H1 (cell line): ENCODE measurements around the gene PIF1. TPM values are rescaled to one million over a fixed set of nuclear protein-coding genes. Genes with fewer than 3 reads are reported as not detected.

ENCODE experiments used
- CTCF ChIA-PET: fragments of 300-600 bp; sonication (Branson Sonifier 250); formaldehyde crosslinking; loops from one replicate; lab custom pipeline; 2021; ENCODE audit not compliant: partially characterized antibody; lab: Charles Lee
- POLR2A ChIA-PET: fragments of 300-600 bp; sonication (Branson Sonifier 250); formaldehyde crosslinking; loops from one replicate; lab custom pipeline; 2021; ENCODE audit warnings: inconsistent platforms; ENCODE audit not compliant: partially characterized antibody; lab: Charles Lee
- DNase-seq, 2 experiments: peaks; one replicate each; pipeline versions ENCODE4 v3.0.0 to v3.0.0-alpha.2; 2010 to 2022; ENCODE audit warnings: low spot score in 2 of 2, low read depth in 1 of 2, mixed read lengths in 1 of 2
- FAIRE-seq: peaks from 2 replicates; lab custom pipeline; 2011; peaks lifted over from hg19 to GRCh38; lab: Jason Lieb, UNC
- H2AFZ ChIP-seq: 2 replicates; pipeline ENCODE4 v1.8.1; 2012; ENCODE audit warnings: low read length, inconsistent platforms
- H2AK5ac ChIP-seq: 2 replicates; pipeline ENCODE4 v1.6.1; 2013; ENCODE audit warnings: low read depth, low read length
- H2BK120ac ChIP-seq: replicated peaks from 2 replicates; pipeline ENCODE3; 2013; ENCODE audit warnings: low read depth, low read length, inconsistent platforms
- H2BK12ac ChIP-seq: 2 replicates; pipeline ENCODE4 v1.6.1; 2013; ENCODE audit warnings: low read depth, low read length
- H2BK15ac ChIP-seq: 2 replicates; pipeline ENCODE4 v1.6.1; 2013; ENCODE audit warnings: low read length
- H2BK20ac ChIP-seq: 2 replicates; pipeline ENCODE4 v1.6.1; 2013; ENCODE audit warnings: low read length
- H2BK5ac ChIP-seq: 2 replicates; pipeline ENCODE4 v1.6.1; 2013; ENCODE audit warnings: low read depth, low read length
- H3K14ac ChIP-seq: 2 replicates; pipeline ENCODE4 v1.6.1; 2013; ENCODE audit warnings: inconsistent platforms; ENCODE audit not compliant: insufficient read length
- H3K18ac ChIP-seq: 2 replicates; pipeline ENCODE4 v1.6.1; 2013; ENCODE audit warnings: low read length; ENCODE audit errors: extremely low read depth
- H3K23ac ChIP-seq: 2 replicates; pipeline ENCODE4 v1.6.1; 2013; ENCODE audit warnings: inconsistent platforms; ENCODE audit not compliant: insufficient read length
- H3K23me2 ChIP-seq: 2 replicates; pipeline ENCODE4 v1.6.1; 2013; ENCODE audit warnings: low read depth, low read length
- H3K27ac ChIP-seq: 2 replicates; pipeline ENCODE4 v1.6.1; 2011; ENCODE audit warnings: low read depth, low read length, inconsistent platforms
- H3K27me3 ChIP-seq, 4 experiments: replicated peaks in 1 of 4; 1 replicate in 1 of 4; 2 replicates in 3 of 4; pipeline versions ENCODE4 v1.6.1 to v1.8.1; 2011 to 2013; ENCODE audit warnings: low read length in 3 of 4, mild to moderate bottlenecking in 3 of 4, inconsistent platforms in 2 of 4, mixed read lengths in 2 of 4, moderate library complexity in 1 of 4; ENCODE audit not compliant: control insufficient read depth in 3 of 4, insufficient read depth in 3 of 4; ENCODE audit errors: extremely low read depth in 1 of 4
- H3K36me3 ChIP-seq, 4 experiments: 2 replicates each; pipeline versions ENCODE4 v1.6.1 to v1.8.1; 2011 to 2013; ENCODE audit warnings: mild to moderate bottlenecking in 4 of 4, low read length in 3 of 4, moderate library complexity in 2 of 4, control low read depth in 1 of 4, inconsistent platforms in 1 of 4; ENCODE audit not compliant: insufficient read depth in 4 of 4, control insufficient read depth in 2 of 4
- H3K4ac ChIP-seq: replicated peaks from 2 replicates; pipeline ENCODE3; 2013; ENCODE audit warnings: low read length, low read depth, mixed read lengths, inconsistent platforms; ENCODE audit not compliant: insufficient read length
- H3K4me1 ChIP-seq, 4 experiments: replicated peaks in 1 of 4; 1 replicate in 1 of 4; 2 replicates in 3 of 4; pipeline versions ENCODE4 v1.6.1 to v1.8.1; 2011 to 2013; ENCODE audit warnings: low read length in 3 of 4, inconsistent platforms in 2 of 4, mixed read lengths in 1 of 4; ENCODE audit not compliant: insufficient read depth in 4 of 4, control insufficient read depth in 3 of 4
- H3K4me2 ChIP-seq, 2 experiments: 2 replicates each; pipeline versions ENCODE4 v1.6.1 to v1.8.1; 2011 to 2013; ENCODE audit warnings: low read depth in 2 of 2, low read length in 2 of 2, control low read depth in 1 of 2, inconsistent platforms in 1 of 2, mild to moderate bottlenecking in 1 of 2; ENCODE audit not compliant: insufficient read depth in 1 of 2
- H3K4me3 ChIP-seq, 4 experiments: fragments of 200-600, 300-600 bp in 1 of 4; sonication (generic), shearing (Covaris generic), sonication (Bioruptor Twin) in 1 of 4; 2 replicates each; pipeline versions ENCODE4 v1.5.1 to v1.8.1; 2011 to 2016; ENCODE audit warnings: low read length in 4 of 4, low read depth in 3 of 4, control low read depth in 2 of 4, inconsistent platforms in 2 of 4, mild to moderate bottlenecking in 2 of 4, mixed read lengths in 1 of 4, moderate library complexity in 1 of 4; ENCODE audit not compliant: insufficient read depth in 2 of 4; ENCODE audit errors: extremely low read depth in 1 of 4
- H3K56ac ChIP-seq: replicated peaks from 2 replicates; pipeline ENCODE3; 2013; ENCODE audit warnings: low read depth, mild to moderate bottlenecking, mixed read lengths, low read length, inconsistent platforms; ENCODE audit not compliant: insufficient read length
- H3K79me1 ChIP-seq: 2 replicates; pipeline ENCODE4 v1.6.1; 2013; ENCODE audit warnings: low read depth, low read length, control low read depth
- H3K79me2 ChIP-seq, 2 experiments: 2 replicates each; pipeline versions ENCODE4 v1.6.1 to v1.8.1; 2012 to 2013; ENCODE audit warnings: low read length in 2 of 2, mild to moderate bottlenecking in 2 of 2, inconsistent platforms in 1 of 2; ENCODE audit not compliant: insufficient read depth in 2 of 2, control insufficient read depth in 1 of 2
- H3K9ac ChIP-seq, 4 experiments: replicated peaks in 1 of 4; 1 replicate in 1 of 4; 2 replicates in 3 of 4; pipeline versions ENCODE4 v1.6.1 to v1.8.1; 2011 to 2013; ENCODE audit warnings: low read depth in 3 of 4, low read length in 3 of 4, control low read depth in 2 of 4, mild to moderate bottlenecking in 2 of 4, moderate library complexity in 2 of 4, inconsistent platforms in 1 of 4; ENCODE audit errors: extremely low read depth in 1 of 4
- H3K9me3 ChIP-seq, 2 experiments: 2 replicates each; pipeline versions ENCODE4 v1.6.1 to v1.8.1; 2012 to 2013; ENCODE audit warnings: mild to moderate bottlenecking in 2 of 2, moderate library complexity in 2 of 2, control low read depth in 1 of 2, inconsistent platforms in 1 of 2, low read depth in 1 of 2, low read length in 1 of 2, mixed read lengths in 1 of 2; ENCODE audit not compliant: insufficient read depth in 2 of 2
- H4K20me1 ChIP-seq, 2 experiments: replicated peaks in 1 of 2; 2 replicates each; pipeline versions ENCODE3 to v1.8.1; 2011 to 2013; ENCODE audit warnings: inconsistent platforms in 2 of 2, low read length in 2 of 2, mild to moderate bottlenecking in 1 of 2; ENCODE audit not compliant: insufficient read depth in 2 of 2, control insufficient read depth in 1 of 2
- H4K5ac ChIP-seq: 2 replicates; pipeline ENCODE4 v1.6.1; 2013; ENCODE audit warnings: low read length, low read depth, mixed read lengths, inconsistent platforms; ENCODE audit not compliant: insufficient read length
- H4K8ac ChIP-seq: 2 replicates; pipeline ENCODE4 v1.8.0; 2013; ENCODE audit warnings: mild to moderate bottlenecking, moderate library complexity, low read length, inconsistent platforms; ENCODE audit not compliant: insufficient read depth; ENCODE audit errors: extremely low read depth
- H4K91ac ChIP-seq: replicated peaks from 2 replicates; pipeline ENCODE3; 2013; ENCODE audit warnings: low read length, mixed read lengths, inconsistent platforms; ENCODE audit not compliant: insufficient read length
- ASH2L ChIP-seq: fragments of 200-600, 300-600 bp; sonication (generic); IDR thresholded peaks from one replicate; pipeline ENCODE4 v1.7.1; 2017; ENCODE audit warnings: low read length
- HDAC2 ChIP-seq, 2 experiments: fragments of 300-600 bp in 1 of 2; sonication (generic) in 1 of 2; IDR thresholded peaks; 2 replicates each; pipeline ENCODE4 v1.6.1; 2011 to 2012; ENCODE audit warnings: low read depth in 2 of 2, low read length in 2 of 2, mild to moderate bottlenecking in 2 of 2, moderate library complexity in 2 of 2, borderline replicate concordance in 1 of 2, inconsistent platforms in 1 of 2
- JUND ChIP-seq: IDR thresholded peaks from 2 replicates; pipeline ENCODE4 v1.6.1; 2011; ENCODE audit warnings: mild to moderate bottlenecking, improper control_type of control experiment, low read length
- KDM1A ChIP-seq: fragments of 200-600, 300-600 bp; sonication (generic); IDR thresholded peaks from 2 replicates; pipeline ENCODE4 v1.7.1; 2016; ENCODE audit warnings: mild to moderate bottlenecking, low read length, borderline replicate concordance
- RAD21 ChIP-seq, 2 experiments: IDR thresholded peaks in 1 of 2; conservative IDR thresholded peaks in 1 of 2; 2 replicates each; pipeline ENCODE4 v1.6.1; 2011; ENCODE audit warnings: low read depth in 2 of 2, low read length in 2 of 2, improper control_type of control experiment in 1 of 2, inconsistent platforms in 1 of 2, mild to moderate bottlenecking in 1 of 2, moderate library complexity in 1 of 2
- SAP30 ChIP-seq: fragments of 300-600 bp; sonication (generic); IDR thresholded peaks from 2 replicates; pipeline ENCODE4 v1.7.1; 2012; ENCODE audit warnings: low read length, moderate library complexity, mild to moderate bottlenecking, inconsistent platforms; ENCODE audit not compliant: insufficient read depth, insufficient replicate concordance
- SIN3A ChIP-seq, 2 experiments: IDR thresholded peaks in 1 of 2; conservative IDR thresholded peaks in 1 of 2; 2 replicates each; pipeline ENCODE4 v1.6.1; 2011 to 2012; ENCODE audit warnings: low read length in 2 of 2, improper control_type of control experiment in 1 of 2, low read depth in 1 of 2, mild to moderate bottlenecking in 1 of 2
- SRF ChIP-seq: IDR thresholded peaks from 2 replicates; pipeline ENCODE4 v1.6.1; 2011; ENCODE audit warnings: mild to moderate bottlenecking, low read depth, low read length, moderate library complexity
- TAF1 ChIP-seq: IDR thresholded peaks from 2 replicates; pipeline ENCODE4 v1.6.1; 2011; ENCODE audit warnings: mild to moderate bottlenecking, low read depth, low read length
- TAF7 ChIP-seq: optimal IDR thresholded peaks from 2 replicates; pipeline ENCODE3; 2011; ENCODE audit warnings: low read depth, mild to moderate bottlenecking, inconsistent platforms, low read length, moderate library complexity, borderline replicate concordance
- WGBS, 2 experiments: shearing (Covaris generic) in 1 of 2; methylation state at CpG; one replicate each; pipeline versions ENCODE4 v1.1.6 to v1.1.7; 2013 to 2015; ENCODE audit warnings: low lambda C conversion rate in 2 of 2, mixed read lengths in 2 of 2, inconsistent platforms in 1 of 2, low coverage in 1 of 2, missing lambda C conversion rate in 1 of 2; ENCODE audit not compliant: insufficient replicate concordance in 2 of 2, insufficient coverage in 1 of 2, insufficient read length in 1 of 2; ENCODE audit errors: extremely low coverage in 1 of 2, missing lambda C conversion rate in 1 of 2; 5-methylcytosine and 5-hydroxymethylcytosine counted together
- polyA plus RNA-seq, 7 experiments: library from polyadenylated mRNA; depleted of rRNA in 3 of 7; stranded (reverse) in 5 of 7; unstranded in 2 of 7; fragments of >200 nt in 5 of 7; fragments of 200-250 nt in 2 of 7; gene quantifications; 1 replicate in 5 of 7; 2 replicates in 1 of 7; 4 replicates in 1 of 7; pipeline versions ENCODE4 v1.2.1 to v1.2.3, GENCODE V29; 2011 to 2013; ENCODE audit warnings: missing spikeins in 2 of 7, mixed read lengths in 2 of 7
- total RNA-seq: library from RNA; stranded (reverse); fragmentation: NEBNext Ultra II Directional; extraction: Animal tissue kit (Norgen Biotek cat#: 25700); gene quantifications from 2 replicates; pipeline ENCODE4 v1.2.1, GENCODE V29; 2021

PIF1 gene
- total and polyA plus RNA-seq, 2 of the 8 experiments (the other 6 are each of a cell fraction or from before 2014, with no cell fraction given), result 73.3 to 138 TPM

DNA sequence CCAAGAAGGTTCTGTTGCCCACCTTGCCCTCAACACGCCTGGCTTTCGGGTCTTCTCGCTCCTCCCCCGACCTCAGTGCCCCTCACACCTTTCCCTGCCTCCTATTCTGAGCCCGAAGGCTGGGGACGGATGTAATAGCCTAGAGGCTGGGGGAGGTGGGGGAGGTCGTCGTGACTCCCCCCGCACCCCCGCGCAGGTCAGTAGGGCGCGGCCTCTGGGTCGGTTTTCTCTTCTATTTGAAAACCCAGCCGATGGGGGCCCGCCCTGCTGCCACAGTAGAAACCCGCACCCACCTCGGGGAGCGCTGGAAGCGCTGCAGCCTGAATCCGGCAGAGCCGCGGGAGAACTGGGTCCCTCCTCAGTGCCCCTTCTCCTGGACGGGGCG is 49.1 kb downstream of the PIF1 start:
- Histone ChIP-seq H3K4ac (peak overlapping the region; percentile 94), H3K4me2 (peak overlapping the region; percentile 78 to 94), H4K5ac (peak overlapping the region; percentile 4), H2BK15ac (no peak overlapping the region; the same call in 1 of the 2 replicates), H3K23me2 (peaks cover 14% of the 10 kb centered on the region), H2AK5ac (no peak overlapping the region; the same call in 1 of the 2 replicates), H3K79me2 (peaks cover 34 to 57% of the 10 kb centered on the region in 2 experiments), H4K20me1 (peaks cover 0 to 5% of the 10 kb centered on the region in 2 experiments), H3K4me1 (peaks cover 22 to 33% (median 28%) of the 10 kb centered on the region in 4 experiments), H2BK20ac (peak overlapping the region; percentile 66; the same call in 1 of the 2 replicates), H2BK12ac (peak overlapping the region; percentile 86; the same call in 1 of the 2 replicates), H3K9ac (peak overlapping the region in 3 of 4 experiments; percentile 26 to 60 (median 51); a peak in 3 of 7 replicates), H3K23ac (no peak overlapping the region), H2BK120ac (peak overlapping the region; percentile 82), H4K91ac (peak overlapping the region; percentile 84), H3K36me3 (no peaks in the 10 kb centered on the region), H3K56ac (peak overlapping the region; percentile 90), H3K27me3 (no peaks in the 10 kb centered on the region), H4K8ac (peak overlapping the region; percentile 39; the same call in 1 of the 2 replicates), H3K14ac (no peak overlapping the region), H2AFZ (no peak overlapping the region), H3K9me3 (no peaks in the 10 kb centered on the region), H3K79me1 (peaks cover 10% of the 10 kb centered on the region; the same call in 1 of the 2 replicates), H2BK5ac (peak overlapping the region; percentile 97), H3K4me3 (peak overlapping the region; percentile 40 to 95 (median 75)), H3K27ac (peak overlapping the region; percentile 81; the same call in 1 of the 2 replicates), H3K18ac (peak overlapping the region; percentile 96)
- peak in 1 of 2 experiments; percentile 67 for DNase-seq
- TF ChIP-seq RAD21 (IDR thresholded peaks at IDR 0.05 in 1 of 2, conservative IDR thresholded peaks at IDR 0.05 in 1 of 2; ENCODE audit: low read depth in 2 of 2, low read length in 2 of 2) (no peak; a peak in 1 of 4 replicates), ASH2L (peak; percentile 59), SIN3A (conservative IDR thresholded peaks at IDR 0.05 in 1 of 2, IDR thresholded peaks at IDR 0.05 in 1 of 2; ENCODE audit: low read depth in 1 of 2, low read length in 2 of 2) (no peak), HDAC2 (IDR thresholded peaks at IDR 0.05; ENCODE audit: borderline replicate concordance in 1 of 2, low read depth in 2 of 2, low read length in 2 of 2) (0 out of 4 replicates have a peak, but pooled peaks of 1 of the 2 experiments have one; percentile 29), TAF1 (no peak), TAF7 (no peak), SAP30 (no peak), KDM1A (no peak), JUND (no peak), SRF (no peak)
- POLR2A ChIA-PET, result interaction anchor here (0.6 to 25.1 kb wide), 11 partner anchors 9 to 77 kb away, joined by 3 to 748 read pairs (median 4); partner anchors contain the start of gene PIF1
- no peak for FAIRE-seq
- CTCF ChIA-PET, result interaction anchor here (10.7 kb wide), 1 partner anchor 32 kb away, joined by 129 read pairs; no protein-coding TSS in a partner anchor
- 1% methylated on average over 17 of the region's 25 CpGs; no CpG with 5 or more reads in 1 of the 2 experiments for WGBS, 2 experiments
